Stimulated activated CD8-positive, alpha-beta memory T cell treated with anti-CD3 and anti-CD28 coated beads, Interleukin-12 subunit alpha, Interleukin-12 subunit beta, amount 100 ng/mL, for 4 hours (primary cell): ENCODE data around the gene WNT2B.

Experiments
- DNase-seq: peaks from one replicate; pipeline ENCODE4 v3.0.0-alpha.2; 2020; ENCODE audit warnings: low read depth

The WNT2B gene

GRCh38 chr1:112528076-112528475 is 19.3 kb downstream of the WNT2B start:
- no peak for DNase-seq

- DNase-seq = no peak
Observed at GRCh38 chr1:112529301-112529700, 20.5 kb downstream of the WNT2B start.

GRCh38 chr1:112530832-112531231 is 22.1 kb downstream of the WNT2B start:
- DNase-seq = no peak

- DNase-seq = no peak
Observed at GRCh38 chr1:112532064-112532463, 23.3 kb downstream of the WNT2B start.

GRCh38 chr1:112533029-112533428 is 24.3 kb downstream of the WNT2B start:
- no peak for DNase-seq

- no peak for DNase-seq
Observed at GRCh38 chr1:112536561-112536960, 27.8 kb downstream of the WNT2B start.

GRCh38 chr1:112537456-112537855 is 28.7 kb downstream of the WNT2B start:
- no peak for DNase-seq

- DNase-seq = no peak
Observed at GRCh38 chr1:112538883-112539282, 30.1 kb downstream of the WNT2B start.

GRCh38 chr1:112540226-112540794 is 31.5 kb downstream of the WNT2B start:
- DNase-seq = no peak

- DNase-seq = no peak
Observed at GRCh38 chr1:112541299-112541698, 32.5 kb downstream of the WNT2B start.

GRCh38 chr1:112542206-112542973 is 33.6 kb downstream of the WNT2B start:
- DNase-seq = no peak

- DNase-seq = no peak
Observed at GRCh38 chr1:112544011-112544688, 35.4 kb downstream of the WNT2B start.

GRCh38 chr1:112544751-112545150 is 36.0 kb downstream of the WNT2B start:
- DNase-seq = no peak

GRCh38 chr1:112546076-112546475 is 37.3 kb downstream of the WNT2B start:
- no peak for DNase-seq

GRCh38 chr1:112548547-112548946 is 39.8 kb downstream of the WNT2B start:
- DNase-seq = no peak

- no peak for DNase-seq
Observed at GRCh38 chr1:112549590-112549989, 40.8 kb downstream of the WNT2B start.

- no peak for DNase-seq
Observed at GRCh38 chr1:112554411-112554810, 45.6 kb downstream of the WNT2B start.

- DNase-seq = no peak
Observed at GRCh38 chr1:112557385-112557784, 48.6 kb downstream of the WNT2B start.

- DNase-seq = no peak
Observed at GRCh38 chr1:112558634-112559033, 49.9 kb downstream of the WNT2B start.

GRCh38 chr1:112563341-112563740 is 54.6 kb downstream of the WNT2B start:
- DNase-seq = no peak

GRCh38 chr1:112564081-112564480 is 55.3 kb downstream of the WNT2B start:
- DNase-seq = no peak

- DNase-seq = no peak
Observed at GRCh38 chr1:112565800-112566199, 57.0 kb downstream of the WNT2B start.

GRCh38 chr1:112575154-112575804 is 66.5 kb downstream of the WNT2B start:
- no peak for DNase-seq
